ENCODE data around the gene PSMD1.

Gene PSMD1

GRCh38 chr2:231201475-231201814, 144.8 kb downstream of the PSMD1 start:
- ChIA-PET POLR2A (no interaction called here), CTCF (interaction anchor here (1.0 to 13.5 kb wide), 8 partner anchors 9 to 250 kb away, joined by 3 to 336 read pairs (median 4); no protein-coding TSS in a partner anchor)
- no peak for DNase-seq (ENCODE audit: low read depth, low spot score)

GRCh38 chr2:231203087-231203486, 146.4 kb downstream of the PSMD1 start:
- DNase-seq (ENCODE audit: low read depth, low spot score), result no peak
- ChIA-PET POLR2A (no interaction called here), CTCF (interaction anchor here (0.9 to 1.1 kb wide), 3 partner anchors 93 to 210 kb away, joined by 3 to 4 read pairs (median 3); no protein-coding TSS in a partner anchor)
- no peak for TF ChIP-seq CTCF (IDR thresholded peaks at IDR 0.05; ENCODE audit: insufficient read depth, low read length, missing control alignments)
- H3K4me3 ChIP-seq (ENCODE audit: low read depth, low read length), result no peak overlapping the region

More at GRCh38 chr2:231201475-231201814, 144.8 kb downstream of the PSMD1 start:
- no peak for TF ChIP-seq CTCF (IDR thresholded peaks at IDR 0.05; ENCODE audit: insufficient read depth, low read length, missing control alignments)
- H3K4me3 ChIP-seq (ENCODE audit: low read depth, low read length), result no peak overlapping the region

DNA sequence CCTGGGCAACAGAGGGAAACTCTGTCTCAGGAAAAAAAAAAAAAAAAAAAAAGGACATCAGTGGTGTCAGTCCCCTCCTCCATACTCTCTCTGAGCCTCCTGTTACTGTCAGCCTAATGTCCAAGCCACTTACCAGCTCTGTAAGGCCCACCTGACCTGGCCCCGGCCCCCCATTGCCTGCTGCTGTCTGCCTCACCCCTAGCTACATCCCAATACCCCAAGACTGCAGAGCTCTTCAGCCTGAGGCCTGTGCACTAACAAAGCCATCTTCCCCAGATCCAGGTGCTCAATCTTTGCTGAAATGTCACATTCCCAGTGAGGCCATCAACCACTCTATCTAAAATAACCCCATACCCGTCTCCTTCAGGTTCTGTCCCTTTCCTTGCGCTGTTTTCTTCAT, 147.5 kb downstream of the PSMD1 start:
- POLR2A ChIA-PET, result interaction anchor here (0.6 kb wide), 1 partner anchor 10 kb away, joined by 4 read pairs; no protein-coding TSS in a partner anchor
- no peak for TF ChIP-seq CTCF (IDR thresholded peaks at IDR 0.05; ENCODE audit: insufficient read depth, low read length, missing control alignments)
- no peak overlapping the region for H3K4me3 ChIP-seq (ENCODE audit: low read depth, low read length)
- no peak for DNase-seq (ENCODE audit: low read depth, low spot score)
- CTCF ChIA-PET, result interaction anchor here (1.0 kb wide), 1 partner anchor 101 kb away, joined by 3 read pairs; no protein-coding TSS in a partner anchor

DNA sequence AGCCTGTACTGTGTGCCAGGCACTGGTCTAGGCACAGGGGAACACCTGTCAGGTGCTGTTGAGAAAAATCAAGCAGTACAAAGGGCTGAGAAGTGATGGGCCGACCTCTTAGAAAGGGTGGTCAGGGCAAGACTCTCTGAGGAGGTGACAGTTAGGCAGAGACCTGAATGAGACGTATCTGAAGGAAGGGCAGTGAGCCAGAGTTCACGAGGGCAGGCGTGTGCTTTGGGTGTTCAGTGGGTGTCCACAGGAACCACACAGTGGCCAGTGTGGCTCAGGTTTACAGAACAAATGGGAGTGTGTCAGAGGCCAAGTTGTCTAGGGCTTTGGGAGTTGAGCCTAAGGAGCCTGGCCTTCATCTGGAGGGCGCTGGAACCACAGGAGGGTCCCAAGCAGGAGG, 147.9 kb downstream of the PSMD1 start:
- DNase-seq (ENCODE audit: low read depth, low spot score), result no peak
- ChIA-PET CTCF (no interaction called here), POLR2A (interaction anchor here (0.6 kb wide), 1 partner anchor 10 kb away, joined by 4 read pairs; no protein-coding TSS in a partner anchor)
- TF ChIP-seq CTCF (IDR thresholded peaks at IDR 0.05; ENCODE audit: insufficient read depth, low read length, missing control alignments), result no peak
- H3K4me3 ChIP-seq (ENCODE audit: low read depth, low read length), result no peak overlapping the region

DNA sequence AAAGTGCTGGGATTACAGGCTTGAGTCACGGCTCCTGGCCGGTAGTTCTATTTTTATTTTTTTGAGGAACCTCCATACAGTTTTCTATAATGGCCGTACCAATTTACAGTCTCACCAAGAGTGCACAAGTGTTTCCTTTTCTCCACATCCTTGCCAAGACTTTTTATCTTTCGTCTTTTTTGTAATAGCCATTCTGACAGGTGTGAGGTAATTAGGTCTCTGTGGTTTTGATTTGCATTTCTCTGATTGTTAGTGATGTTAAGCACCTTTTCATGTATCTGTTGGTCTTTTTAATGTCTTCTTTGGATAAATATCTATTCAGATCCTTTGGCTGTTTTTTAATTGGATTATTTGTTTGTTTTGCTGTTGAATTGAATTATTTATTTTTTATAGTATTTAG, 151.1 kb downstream of the PSMD1 start:
- ChIA-PET CTCF (no interaction called here), POLR2A (no interaction called here)
- DNase-seq (ENCODE audit: low read depth, low spot score), result no peak
- no peak for TF ChIP-seq CTCF (IDR thresholded peaks at IDR 0.05; ENCODE audit: insufficient read depth, low read length, missing control alignments)
- H3K4me3 ChIP-seq (ENCODE audit: low read depth, low read length), result no peak overlapping the region

GRCh38 chr2:231210782-231211181, 154.1 kb downstream of the PSMD1 start:
- CTCF ChIA-PET, result interaction anchor here (1.0 to 2.1 kb wide), 4 partner anchors 12 to 106 kb away, joined by 3 to 9 read pairs (median 6); partner anchors contain the start of gene ARMC9
- H3K4me3 ChIP-seq (ENCODE audit: low read depth, low read length), result no peak overlapping the region
- POLR2A ChIA-PET, result interaction anchor here (0.6 kb wide), 1 partner anchor 32 kb away, joined by 3 read pairs; no protein-coding TSS in a partner anchor
- no peak for DNase-seq (ENCODE audit: low read depth, low spot score)
- TF ChIP-seq CTCF (IDR thresholded peaks at IDR 0.05; ENCODE audit: insufficient read depth, low read length, missing control alignments), result no peak

Data from AG04449 (cell line).